Epithelial cell of proximal tubule (primary cell): ENCODE results near the gene POLDIP2. TPM values are rescaled to one million over a fixed set of nuclear protein-coding genes. Genes with fewer than 3 reads are reported as not detected.
A peak's percentile ranks its signal among the peaks of the same experiment; 100 is the strongest.

Experiments
- DNase-seq: peaks from one replicate; pipeline ENCODE4 v3.0.0-alpha.2; 2011; ENCODE audit warnings: low read depth
- H3K4me3 ChIP-seq: 2 replicates; pipeline ENCODE4 v1.5.1; 2011; ENCODE audit warnings: low read depth, mild to moderate bottlenecking, low read length
- total RNA-seq: library from RNA; depleted of rRNA; stranded (reverse); fragments of >200 nt; gene quantifications from 2 replicates; pipeline ENCODE4 v1.2.3, GENCODE V29; 2015
- TF ChIP-seq, protein P1 (sequence below): conservative IDR thresholded peaks from 2 replicates; pipeline ENCODE4 v1.5.1; 2012; ENCODE audit warnings: low read depth, mild to moderate bottlenecking, low read length

POLDIP2 gene
- total RNA-seq, 1 donor from 2014 or later: 96.4 TPM

DNA sequence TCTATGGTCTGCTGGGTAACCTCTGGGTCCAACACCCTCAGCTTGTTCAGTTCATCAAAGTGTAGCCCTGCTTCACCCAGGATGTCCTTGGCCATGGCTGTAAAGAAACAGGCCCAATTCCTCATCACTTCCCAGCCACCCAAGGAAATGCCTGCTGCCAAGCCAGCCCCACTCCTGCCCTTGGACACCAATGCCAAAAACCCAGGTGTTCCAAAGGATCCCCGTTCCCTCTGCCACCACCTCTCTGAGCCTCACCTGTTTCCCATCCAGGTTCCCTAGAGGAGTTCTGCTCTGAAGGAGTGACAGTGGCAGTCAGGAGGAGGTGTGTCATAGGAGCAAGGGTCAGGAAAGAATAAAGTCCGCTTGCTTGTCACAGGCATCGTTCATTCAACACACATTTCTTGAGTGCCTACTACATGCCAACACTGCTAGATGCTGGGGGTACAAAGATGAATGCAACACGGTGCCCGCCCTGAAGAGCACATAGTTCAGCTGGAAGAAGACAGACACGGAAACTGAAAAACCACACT lies 25.4 kb downstream of the POLDIP2 start:
- TF ChIP-seq, protein P1, sequence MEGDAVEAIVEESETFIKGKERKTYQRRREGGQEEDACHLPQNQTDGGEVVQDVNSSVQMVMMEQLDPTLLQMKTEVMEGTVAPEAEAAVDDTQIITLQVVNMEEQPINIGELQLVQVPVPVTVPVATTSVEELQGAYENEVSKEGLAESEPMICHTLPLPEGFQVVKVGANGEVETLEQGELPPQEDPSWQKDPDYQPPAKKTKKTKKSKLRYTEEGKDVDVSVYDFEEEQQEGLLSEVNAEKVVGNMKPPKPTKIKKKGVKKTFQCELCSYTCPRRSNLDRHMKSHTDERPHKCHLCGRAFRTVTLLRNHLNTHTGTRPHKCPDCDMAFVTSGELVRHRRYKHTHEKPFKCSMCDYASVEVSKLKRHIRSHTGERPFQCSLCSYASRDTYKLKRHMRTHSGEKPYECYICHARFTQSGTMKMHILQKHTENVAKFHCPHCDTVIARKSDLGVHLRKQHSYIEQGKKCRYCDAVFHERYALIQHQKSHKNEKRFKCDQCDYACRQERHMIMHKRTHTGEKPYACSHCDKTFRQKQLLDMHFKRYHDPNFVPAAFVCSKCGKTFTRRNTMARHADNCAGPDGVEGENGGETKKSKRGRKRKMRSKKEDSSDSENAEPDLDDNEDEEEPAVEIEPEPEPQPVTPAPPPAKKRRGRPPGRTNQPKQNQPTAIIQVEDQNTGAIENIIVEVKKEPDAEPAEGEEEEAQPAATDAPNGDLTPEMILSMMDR: no peak
- no peak for DNase-seq
- H3K4me3 ChIP-seq: no peak overlapping the region

DNA sequence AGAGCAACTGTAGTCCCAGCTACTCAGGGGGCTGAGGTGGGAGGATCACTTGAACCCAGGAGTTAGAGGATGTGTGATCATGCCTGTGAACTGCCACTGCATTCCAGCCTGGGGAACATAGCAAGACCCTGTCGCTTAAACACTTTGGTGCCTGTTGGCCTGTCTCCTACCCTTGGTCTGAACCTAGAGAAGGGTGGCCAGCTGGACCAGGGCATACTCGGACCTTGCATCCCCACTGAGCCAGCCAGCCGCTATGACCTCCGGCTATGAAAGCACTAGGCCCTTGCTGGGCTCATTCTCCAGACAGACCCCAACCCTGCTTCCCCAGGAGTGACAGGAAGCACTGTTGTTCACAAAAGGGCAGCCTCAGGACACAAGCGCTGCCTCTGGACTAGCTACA lies 26.7 kb downstream of the POLDIP2 start:
- TF ChIP-seq, protein P1: no peak
- no peak overlapping the region for H3K4me3 ChIP-seq
- no peak for DNase-seq

DNA sequence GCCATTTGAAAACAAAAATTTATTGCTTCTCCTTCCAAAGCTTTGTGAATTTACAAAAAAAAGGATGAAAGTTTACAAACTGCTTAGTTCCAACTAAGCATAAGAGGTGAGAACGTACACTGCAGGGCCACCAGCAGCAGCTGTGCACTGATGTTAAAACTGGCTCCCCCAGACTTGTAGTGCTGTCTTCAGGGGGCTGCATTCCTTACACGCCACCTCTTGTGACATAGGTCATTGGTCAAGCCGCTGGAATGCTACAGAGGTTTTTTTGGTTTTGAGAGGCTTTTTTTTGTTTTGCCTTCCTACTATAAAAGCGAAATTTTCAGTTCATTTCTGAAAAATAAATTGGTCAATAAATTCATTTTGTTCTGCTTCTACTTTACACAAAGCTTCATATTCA lies 29.0 kb downstream of the POLDIP2 start:
- no peak overlapping the region for H3K4me3 ChIP-seq
- TF ChIP-seq, protein P1: no peak
- DNase-seq: no peak

DNA sequence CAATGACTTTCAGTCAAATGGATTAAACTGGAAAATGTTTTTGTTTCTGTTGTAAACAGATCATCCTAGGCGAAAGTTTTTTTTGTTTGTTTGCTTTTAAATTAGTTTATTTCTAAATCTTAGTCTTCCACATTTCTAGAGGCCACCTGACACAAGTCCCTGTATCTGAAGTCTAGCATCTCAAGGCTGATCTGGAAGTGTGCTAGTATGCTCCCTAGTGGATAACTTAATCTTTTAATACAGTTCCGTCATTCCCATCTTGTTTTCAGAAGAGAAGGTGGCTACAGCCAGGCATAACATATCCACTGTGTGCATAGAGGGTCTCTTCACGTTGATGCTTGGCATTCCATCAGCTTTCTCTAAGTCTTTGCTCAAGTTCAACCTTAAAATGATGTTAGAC lies 29.6 kb downstream of the POLDIP2 start:
- DNase-seq: no peak
- H3K4me3 ChIP-seq: no peak overlapping the region
- TF ChIP-seq, protein P1: peak; percentile 36

DNA sequence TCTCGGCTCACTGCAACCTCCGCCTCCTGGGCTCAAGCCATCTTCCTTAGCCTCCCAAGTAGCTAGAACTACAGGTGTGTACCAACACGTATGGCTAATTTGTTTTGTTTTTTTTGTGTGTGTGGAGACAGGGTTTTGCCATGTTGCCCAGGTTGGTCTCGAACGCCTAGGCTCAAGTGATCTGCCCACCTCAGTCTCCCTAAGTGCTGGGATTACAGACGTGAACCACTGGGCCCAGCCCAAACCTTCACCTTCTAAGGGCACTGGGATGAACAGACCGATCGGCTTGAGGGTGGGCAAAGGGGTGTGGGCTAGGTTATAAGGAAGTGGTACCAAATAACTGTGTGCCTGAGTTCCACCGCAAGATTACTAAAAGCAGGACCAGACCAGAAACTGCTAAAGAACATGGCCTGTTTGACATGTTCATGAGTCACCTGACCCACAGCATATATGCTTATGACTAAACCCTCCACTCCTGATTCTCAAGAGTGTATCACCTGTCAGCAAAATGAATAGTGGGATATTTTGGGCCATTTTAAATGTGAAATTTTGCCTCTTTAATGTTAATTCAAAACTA lies 30.2 kb downstream of the POLDIP2 start:
- no peak for DNase-seq
- TF ChIP-seq, protein P1: no peak
- no peak overlapping the region for H3K4me3 ChIP-seq

DNA sequence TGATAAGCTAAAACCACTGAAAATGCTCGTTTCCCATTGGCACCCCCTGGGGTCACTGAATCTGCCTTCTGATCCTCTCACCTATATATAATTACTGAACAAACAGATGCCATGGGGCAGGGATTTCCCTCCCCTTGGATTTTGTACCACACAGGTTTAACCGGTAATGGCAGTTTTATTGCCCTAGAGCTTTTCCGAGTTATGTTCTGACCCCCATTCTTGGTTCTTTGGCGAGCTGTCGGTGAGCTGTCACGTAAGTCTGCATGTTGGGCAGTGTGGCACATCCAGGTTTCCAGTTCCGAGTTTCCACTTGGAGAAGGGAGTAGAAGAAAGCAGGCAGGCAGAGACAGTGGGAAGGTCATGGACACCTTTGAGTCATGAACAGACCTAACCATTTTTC lies 31.2 kb downstream of the POLDIP2 start:
- TF ChIP-seq, protein P1: no peak
- no peak overlapping the region for H3K4me3 ChIP-seq
- DNase-seq: no peak

DNA sequence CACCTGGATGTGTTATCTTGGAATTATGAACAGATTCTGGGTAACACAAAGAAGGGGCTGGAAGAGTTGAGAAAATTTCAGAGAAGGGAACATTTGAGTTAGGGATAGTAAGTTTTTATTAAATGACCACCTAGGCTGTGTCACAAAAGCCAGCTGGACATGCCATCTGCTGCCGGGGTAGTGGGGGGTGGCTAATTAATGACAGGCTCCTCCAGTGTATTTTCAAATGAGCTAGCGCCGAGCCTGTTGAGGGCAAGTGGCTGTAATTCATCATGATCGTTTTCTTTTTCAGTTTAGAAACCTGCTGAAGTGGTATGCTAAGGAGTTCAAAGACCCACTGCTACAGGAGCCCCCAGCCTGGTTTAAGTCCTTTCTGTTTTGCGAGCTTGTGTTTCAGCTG lies 32.1 kb downstream of the POLDIP2 start:
- TF ChIP-seq, protein P1: no peak
- DNase-seq: no peak
- no peak overlapping the region for H3K4me3 ChIP-seq
